ENCODE measurements around the gene EEF1AKMT3.
"Not testable (repeated sequence)": the region's sequence is repeated elsewhere in the genome, so short reads cannot be mapped to it uniquely, and the experiment has no call there.

EEF1AKMT3 gene

DNA sequence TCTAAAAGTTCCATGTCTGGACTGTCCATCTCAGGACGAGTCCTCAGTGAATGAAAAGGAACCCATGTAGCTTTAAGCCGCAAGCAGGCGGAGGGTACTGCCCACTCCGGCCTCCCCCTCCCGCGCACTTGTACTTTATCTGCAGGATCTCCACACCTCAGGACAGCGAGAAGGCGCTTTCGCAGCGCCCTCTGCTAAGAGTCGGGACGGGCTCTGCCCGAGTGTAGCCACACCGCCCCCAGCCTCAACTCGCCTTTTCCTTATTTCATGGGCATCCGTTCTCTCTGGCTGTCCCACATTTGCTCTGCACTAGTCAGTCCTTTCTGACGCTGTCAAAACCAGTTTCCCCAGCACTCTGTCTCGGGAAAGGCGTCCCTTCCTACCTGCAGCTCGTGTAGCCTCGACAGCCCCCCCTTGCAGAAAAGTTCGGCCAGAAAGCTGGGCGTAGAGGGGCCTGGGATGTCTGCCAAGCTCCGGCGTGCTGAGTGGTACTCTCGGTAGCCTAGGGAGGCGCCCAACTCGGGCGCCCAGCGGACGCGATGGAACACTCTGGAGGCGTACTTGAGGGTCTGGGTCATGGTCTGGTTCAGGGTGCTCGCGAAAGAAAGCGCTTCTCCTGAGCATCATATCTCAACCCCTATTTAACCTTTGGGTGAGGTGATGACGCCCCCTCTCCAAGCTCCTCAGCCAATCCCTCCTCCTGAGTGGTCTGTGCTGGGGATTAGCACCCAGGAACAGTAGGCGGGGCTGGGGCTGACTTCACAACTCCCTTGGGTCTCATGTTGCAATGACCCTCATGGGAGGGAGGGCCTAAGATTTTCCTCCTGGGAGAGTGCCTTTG lies 5.7 kb upstream of the EEF1AKMT3 start, which contains the start of gene CYP27B1:
Gene CYP27B1 (minus strand): TSS at position 615 of the 841 bp plus-strand sequence. CDS start 37 bp downstream, at position 578.
- DNase-seq = no peak

DNA sequence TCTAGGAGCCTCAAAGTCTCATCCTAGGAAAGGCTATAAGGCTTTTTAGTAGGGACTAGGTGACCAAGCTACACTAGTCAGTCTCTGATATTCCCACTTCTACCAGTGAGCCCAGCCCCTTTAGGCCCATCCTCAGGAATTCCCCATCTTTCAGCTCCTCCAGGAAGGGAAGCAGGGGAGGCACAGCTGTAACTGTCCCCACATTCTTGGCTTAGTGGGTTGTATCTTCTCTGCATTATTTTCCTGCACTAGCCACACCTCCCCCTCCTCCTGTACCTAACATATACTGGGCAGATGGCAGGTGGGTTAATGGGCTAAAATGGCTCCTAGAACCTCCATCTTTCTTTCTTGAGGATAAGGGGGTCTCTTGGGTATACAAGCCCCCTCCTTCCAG lies 5.1 kb upstream of the EEF1AKMT3 start:
- DNase-seq = no peak

DNA sequence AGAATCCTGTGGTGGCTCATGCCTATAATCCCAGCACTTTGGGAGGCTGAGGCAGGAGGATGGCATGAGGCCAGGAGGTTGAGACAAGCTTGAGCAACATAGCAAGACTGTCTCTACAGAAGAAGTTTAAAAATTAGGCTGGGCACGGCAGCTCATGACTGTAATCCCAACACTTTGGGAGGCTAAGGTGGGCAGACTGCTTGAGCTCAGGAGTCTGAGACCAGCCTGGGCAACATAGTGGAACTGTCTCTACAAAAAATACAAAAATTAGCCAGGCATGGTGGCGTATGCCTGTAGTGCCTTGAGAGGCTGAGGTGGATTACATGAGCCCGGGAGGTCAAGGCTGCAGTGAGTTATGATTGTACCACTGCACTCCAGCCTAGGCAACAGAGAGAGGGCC lies 4.5 kb upstream of the EEF1AKMT3 start:
- DNase-seq = no peak

DNA sequence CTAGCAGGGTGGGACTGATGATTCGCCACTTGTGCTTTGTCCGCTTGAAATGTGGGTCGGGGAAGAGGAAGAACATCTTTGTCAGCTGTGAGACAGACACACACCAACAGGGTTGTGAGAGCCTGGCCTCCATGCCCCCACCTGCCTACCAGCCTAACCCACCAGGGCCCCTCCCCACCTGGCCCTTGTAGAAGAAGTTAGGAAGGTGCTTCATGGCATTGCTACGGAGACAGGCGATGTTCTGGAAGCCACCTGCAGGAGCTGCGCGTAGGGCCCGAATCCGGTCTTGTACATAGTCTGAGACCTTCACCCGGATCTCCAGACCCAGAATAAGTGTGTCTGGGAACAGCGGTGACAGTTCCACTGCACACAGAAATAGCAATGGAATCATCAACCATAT lies 2.8 kb upstream of the EEF1AKMT3 start:
- DNase-seq = no peak

DNA sequence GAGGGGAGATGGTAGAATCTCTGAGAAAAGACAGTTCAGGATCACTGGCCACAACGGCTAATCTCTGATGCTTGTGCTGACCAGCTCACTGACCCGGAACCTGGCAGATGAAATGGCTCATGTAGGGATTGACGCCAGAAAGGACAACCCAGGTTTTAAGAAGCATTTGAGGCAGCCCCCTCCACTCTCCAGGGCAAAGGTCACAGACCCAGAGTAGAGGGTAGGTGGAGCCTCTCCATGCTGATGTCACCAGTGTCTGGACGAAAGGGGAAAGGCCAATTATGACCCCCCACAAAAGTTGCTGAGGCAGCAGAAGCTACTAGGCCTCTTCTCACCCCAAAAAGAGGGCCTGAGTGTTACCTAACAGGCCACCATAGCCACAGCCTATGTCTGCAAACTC lies 1.7 kb upstream of the EEF1AKMT3 start:
- DNase-seq = no peak

DNA sequence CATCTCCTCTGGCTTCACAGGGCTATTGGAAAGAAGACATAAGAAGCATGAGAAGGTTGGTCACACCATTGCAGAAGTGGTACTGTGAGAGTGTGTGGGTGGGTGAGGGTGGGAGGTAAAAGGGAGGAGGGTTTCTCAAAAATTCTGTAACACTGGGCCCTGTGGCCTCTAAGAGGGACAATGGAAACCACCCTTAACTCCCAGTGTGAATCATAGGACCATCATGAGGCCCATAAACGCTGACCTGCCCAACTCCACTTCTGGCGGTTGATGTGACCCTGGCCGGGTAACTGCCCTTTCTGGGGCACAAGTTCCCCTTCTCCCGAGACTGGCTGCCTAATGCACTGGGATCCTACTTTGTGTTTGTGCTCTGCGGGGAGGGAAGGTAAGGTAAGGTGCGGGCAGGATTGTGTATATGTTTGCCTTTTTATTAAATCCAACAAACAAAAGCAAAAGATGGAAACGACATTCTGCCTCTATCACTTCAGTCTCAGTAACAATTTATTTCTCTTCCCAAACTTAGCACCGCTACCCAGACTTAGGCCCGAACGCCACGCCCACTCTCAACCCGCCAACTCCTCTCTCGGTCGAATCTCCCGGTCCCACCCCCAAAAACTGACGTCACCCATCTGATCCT lies 1.1 kb upstream of the EEF1AKMT3 start:
- peak; percentile 76 for DNase-seq

DNA sequence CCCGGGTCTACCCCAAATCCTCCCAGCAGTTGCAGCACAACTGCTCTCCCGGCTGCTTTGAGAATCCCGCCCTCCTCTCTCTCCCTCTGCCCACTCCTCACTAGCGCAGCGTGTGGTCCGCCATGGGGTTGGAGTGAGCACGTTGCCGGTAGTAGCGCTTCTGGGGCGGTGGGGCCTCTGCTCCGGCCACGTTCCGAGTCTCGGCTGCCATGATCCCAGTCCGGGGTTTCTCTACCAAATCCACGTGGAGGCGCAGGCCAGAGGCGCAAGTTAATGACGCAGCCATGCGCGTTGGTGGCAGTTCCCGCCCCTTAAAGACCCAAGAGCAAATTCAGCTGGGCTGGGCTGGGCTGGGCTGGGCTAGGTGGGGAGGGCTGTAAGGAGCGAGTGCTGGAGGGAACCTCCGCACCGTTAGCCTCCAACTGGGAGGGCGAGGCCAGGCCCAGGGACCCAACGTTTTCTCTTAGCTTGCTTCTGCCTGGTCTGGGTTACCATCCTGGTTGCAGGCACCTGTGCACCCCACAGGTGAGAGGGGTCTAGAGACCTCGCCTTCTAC lies 463 bp upstream of the EEF1AKMT3 start, which contains the start of gene METTL1:
Gene METTL1 (minus strand): TSS at position 233 of the 556 bp plus-strand sequence. CDS start 22 bp downstream, at position 211.
- DNase-seq = peak; percentile 82

DNA sequence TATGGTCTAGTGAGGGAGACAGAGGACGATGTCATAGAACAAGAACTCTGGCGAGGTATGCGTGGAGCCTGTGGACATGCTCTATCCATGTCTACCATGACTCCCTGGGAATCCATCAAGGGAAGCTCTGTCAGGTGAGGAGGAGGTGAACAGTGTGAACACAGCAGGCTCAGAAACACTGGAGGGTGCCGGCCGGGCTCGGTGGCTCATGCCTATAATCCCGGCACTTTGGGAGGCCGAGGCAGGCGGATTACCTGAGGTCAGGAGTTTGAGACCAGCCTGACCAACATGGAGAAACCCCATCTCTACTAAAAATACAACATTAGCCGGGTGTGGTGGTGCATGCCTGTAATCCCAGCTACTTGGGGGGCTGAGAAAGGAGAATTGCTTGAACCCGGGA lies 2.2 kb downstream of the EEF1AKMT3 start:
- DNase-seq = not testable (repeated sequence)

DNA sequence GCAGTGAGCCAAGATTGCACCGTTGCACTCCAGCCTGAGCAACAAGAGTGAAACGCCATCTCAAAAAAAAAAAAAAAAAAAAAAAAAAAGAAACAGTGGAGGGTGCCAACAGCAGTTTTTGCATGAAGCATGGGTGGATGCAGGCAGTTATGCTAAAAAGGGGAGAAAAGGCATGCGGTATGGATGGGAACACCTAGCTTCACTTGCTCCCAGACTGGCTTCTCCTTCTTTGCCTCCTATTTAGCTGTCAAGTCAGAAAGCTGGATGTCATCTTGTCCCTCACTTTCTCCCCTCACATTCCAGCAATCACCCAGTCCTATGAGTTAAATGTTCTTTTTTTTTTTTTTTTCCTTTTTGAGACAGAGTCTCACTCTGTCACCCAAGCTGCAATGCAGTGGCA lies 2.6 kb downstream of the EEF1AKMT3 start:
- no peak for DNase-seq

DNA sequence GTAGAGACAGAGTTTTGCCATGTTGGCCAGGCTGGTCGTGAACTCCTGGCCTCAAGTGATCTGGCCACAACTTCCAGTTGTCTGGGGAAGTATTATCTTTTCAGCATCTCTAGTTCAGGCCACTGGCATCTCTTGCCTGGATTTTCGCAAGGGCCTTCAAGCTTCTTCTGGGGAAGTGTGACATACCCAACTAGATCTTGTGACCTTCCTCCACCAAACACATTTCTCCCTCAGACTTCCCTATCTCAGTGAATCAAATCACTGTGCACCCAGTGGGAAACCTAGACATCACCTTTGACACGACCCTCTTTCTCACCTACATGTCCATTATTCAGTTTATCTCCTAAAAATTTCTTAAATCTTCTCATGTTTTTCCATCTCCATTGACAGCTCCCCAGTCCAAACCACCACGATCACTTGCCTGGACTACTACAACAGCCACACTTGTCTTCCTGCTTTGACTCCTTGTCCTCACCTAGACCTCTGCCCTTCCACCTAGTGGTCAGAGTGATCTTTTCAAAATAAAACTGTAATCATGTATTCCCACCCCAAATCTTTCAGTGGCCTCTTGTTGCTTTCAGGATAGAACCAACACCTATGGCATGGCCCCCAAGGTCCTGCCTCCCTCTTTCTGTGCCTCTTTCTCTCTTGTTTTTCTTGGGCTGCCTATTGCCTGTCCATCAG lies 3.3 kb downstream of the EEF1AKMT3 start:
- no peak for DNase-seq

DNA sequence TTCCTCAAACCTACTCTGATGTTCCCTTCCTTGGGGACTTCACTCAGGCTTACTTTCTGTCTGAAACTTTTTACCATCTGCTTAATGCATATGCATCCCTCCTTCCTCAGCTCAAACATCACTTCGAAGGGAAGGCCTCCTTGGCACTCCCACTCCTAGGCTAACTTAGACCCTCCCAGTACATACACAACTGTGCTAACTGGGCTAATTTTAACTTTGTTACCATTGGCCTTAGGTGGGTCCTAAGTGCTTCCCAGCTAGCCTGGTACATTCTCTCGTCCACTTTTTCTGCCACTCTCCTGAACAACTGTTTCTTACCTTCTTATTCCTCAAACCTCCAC lies 3.8 kb downstream of the EEF1AKMT3 start:
- no peak for DNase-seq

DNA sequence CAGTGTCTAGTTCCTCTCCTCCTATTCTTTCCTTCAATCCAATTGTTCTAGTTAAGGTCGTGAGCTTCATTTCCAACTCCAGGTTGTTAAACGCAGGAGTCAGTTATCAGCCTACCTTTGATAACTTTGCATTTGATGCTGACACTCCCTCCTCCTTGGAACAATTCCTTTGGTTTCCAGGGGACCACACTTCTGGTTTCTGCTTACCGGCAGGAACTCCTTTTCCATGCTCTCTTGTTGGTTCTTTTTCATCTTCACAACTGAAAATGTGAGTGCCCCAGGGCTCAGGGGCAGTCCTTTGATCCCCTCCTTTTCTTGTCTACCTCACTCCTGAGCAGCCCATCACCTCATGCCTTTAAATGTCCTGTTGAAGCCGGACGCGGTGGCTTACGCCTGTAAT lies 5.0 kb downstream of the EEF1AKMT3 start:
- no peak for DNase-seq

DNA sequence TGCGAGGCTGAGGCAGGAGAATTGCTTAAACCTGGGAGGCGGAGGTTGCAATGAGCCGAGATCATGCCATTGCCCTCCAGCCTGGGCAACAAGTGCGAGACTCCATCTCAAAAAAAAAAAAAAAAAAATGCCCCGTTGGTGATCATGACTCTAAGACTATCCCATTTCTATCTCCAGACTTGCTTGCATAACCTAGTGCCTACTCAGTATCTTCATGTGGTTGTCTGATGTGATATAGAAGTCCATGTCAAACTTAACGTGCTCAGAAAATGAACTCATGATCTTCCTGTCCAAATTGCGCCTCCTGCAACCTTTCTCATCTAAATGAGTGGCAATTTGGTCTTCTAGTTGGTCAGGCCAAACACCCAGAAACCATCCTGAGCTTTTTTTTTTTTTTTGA lies 5.5 kb downstream of the EEF1AKMT3 start:
- DNase-seq = no peak

DNA sequence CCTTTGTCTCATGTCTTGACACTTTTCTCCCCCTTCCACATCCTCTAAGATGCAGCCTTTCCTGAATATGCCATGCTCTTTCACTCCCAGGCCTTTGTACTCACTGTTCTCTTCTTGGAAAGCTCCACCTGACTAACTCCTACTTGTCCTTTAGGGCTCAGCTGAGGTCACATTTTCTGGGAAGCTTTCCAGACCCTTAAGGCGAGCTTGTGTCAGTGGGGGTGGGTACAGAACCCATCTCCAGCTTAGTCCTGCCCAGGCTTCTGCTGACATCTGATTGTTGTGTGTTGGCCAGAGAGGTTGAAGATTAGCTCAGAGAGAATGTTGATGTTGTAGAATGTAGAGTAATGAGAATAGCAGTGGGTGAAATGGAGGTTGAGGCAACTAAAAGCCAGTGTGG lies 7.3 kb downstream of the EEF1AKMT3 start:
- DNase-seq = no peak

DNA sequence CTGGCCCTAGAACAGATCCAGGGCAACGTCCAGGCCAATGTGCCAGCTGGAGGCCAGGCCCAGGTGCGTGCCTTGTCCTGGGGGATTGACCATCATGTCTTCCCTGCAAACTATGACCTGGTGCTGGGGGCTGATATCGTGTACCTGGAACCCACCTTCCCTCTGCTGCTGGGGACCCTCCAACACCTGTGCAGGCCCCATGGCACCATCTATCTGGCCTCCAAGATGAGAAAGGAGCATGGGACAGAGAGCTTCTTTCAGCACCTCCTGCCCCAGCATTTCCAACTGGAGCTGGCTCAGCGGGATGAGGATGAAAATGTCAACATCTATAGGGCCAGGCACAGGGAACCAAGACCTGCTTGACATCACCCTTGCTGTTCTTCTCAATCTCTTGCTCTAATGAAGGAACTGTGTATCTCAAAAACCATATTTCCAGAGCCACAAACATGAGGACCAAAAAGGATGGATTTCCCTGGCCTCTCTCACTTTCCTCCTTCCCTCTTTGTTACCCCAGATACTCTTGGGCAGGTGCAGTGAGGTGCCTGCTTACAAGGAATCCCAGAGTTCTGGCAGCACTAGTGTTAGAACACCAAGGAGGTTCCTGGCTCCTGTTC lies 8.0 kb downstream of the EEF1AKMT3 start:
- no peak for DNase-seq

DNA sequence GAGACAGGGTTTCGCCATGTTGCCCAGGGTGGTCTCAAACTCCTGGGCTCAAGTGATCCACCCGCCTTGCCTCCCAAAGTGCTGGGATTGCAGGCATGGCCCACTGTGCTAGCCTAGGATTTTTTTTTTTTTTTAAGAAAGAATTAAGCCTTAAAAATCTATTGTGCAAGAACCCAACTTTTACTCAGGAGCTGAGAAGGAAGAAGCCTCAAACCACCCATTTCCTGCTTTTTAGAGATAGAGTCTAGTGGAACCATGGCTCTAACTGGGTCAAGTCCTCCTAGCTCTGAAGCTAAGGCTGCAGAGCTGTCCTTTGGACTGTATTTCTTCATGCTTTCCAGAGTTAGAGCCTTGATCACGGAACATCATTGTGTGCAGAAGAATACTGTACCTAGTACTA lies 8.8 kb downstream of the EEF1AKMT3 start:
- peak; percentile 11 for DNase-seq

DNA sequence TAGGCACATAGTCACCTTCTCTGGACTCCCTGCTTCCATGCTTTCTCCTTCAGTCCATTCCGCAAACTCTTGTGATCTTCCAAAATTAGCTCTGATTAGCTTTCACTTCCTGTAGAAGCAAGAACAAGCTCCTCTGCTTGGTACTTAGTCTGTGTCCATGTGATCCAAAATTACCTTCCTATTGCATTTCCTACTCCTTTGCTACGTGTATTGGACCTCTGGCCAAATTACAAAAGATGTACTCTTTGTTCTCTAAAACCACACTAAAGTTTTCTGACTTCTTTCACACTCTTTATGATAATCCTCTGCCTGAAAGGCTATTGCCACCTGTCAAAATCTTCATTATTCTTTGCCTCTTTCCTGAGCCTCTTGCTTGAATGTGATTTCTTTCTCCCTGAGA lies 9.4 kb downstream of the EEF1AKMT3 start:
- no peak for DNase-seq

DNA sequence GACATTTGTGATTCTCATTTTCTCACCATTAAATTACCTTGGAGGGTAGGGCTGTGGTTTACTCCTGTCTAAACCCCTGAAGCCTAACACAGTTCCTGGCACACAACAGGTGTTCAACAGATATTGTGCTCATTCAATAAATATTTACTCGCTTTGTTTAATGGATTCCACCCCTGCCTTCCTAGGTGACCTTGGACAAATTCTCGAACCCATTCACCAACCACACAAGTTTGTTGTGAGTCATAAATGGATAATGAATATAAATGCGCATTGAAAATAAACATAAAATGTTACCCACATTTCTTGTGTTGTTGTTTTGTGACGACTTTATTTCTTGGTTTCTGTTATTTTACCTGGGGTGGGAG lies 9.8 kb downstream of the EEF1AKMT3 start:
- DNase-seq = no peak

DNA sequence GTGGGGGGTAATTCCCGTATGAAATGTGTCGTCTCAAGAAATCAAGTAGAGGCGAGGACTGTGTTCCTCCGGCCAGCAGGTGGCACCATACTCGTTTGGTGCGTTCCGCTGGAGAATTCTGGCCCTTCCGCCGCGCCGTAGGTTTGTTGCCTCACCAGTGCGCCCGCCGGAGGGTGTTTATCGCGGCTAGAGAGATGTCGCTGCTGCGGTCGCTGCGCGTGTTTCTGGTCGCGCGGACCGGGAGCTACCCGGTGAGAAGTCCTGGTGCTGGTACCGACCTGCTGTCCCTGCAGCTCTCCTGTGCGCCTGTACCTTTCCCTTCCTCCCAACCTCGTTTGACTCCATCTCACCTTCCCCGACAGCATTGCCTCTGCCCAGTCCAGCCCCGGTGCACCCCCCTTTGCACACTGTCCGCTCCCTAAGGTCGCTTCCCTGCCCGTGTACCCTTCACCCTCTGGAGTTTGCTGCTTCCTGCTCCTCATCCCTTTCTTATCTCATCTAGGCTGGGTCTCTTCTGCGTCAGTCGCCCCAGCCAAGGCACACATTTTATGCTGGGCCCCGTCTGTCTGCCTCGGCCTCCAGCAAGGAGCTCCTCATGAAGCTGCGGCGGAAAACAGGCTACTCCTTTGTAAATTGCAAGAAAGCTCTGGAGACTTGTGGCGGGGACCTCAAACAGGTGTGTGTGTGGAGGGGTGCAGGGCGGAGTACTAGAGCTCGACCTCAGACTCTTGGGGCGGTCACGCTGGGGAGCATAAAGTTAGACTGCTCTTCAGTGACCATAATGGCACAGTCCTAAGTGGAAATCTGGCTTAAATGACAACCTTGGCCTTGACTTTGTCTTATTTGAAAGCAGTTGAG lies 10.4 kb downstream of the EEF1AKMT3 start, which contains the start of gene TSFM:
Gene TSFM (plus strand): TSS at position 180 of the 858 bp plus-strand sequence. CDS start 15 bp downstream, at position 195.
- peak; percentile 54 for DNase-seq

DNA sequence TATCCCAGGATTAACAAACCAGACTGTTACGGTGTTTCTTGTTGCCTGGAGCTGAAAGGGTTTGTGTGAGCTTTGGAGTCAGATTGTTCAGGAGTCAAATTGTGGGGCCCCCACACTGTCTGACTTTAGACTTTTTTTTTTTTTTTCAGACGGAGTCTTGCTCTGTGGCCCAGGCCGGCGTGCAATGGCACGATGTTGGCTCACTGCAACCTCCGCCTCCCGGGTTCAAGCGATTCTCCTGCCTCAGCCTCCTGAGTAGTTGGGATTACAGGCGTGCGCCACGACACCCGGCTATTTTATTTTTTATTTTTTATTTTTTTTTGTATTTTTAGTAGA lies 11.0 kb downstream of the EEF1AKMT3 start:
- no peak for DNase-seq

DNA sequence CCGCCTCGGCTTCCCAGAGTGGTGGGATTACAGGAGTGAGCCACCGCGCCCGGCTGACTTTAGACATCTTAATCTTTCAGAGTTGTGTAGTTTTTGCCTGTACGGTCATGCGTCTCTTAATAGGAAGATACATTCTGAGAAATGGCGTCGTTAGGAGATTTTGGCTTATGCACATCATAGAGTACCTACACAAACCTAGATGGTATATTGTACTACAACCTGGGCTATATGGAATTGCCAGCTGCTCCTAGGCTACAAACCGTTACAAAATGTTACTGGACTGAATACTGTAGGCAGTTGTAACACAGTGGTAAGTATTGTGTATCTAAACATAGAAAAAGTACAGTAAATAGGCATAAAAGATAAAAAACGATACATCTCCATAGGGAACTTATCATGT lies 11.4 kb downstream of the EEF1AKMT3 start:
- DNase-seq = no peak

DNA sequence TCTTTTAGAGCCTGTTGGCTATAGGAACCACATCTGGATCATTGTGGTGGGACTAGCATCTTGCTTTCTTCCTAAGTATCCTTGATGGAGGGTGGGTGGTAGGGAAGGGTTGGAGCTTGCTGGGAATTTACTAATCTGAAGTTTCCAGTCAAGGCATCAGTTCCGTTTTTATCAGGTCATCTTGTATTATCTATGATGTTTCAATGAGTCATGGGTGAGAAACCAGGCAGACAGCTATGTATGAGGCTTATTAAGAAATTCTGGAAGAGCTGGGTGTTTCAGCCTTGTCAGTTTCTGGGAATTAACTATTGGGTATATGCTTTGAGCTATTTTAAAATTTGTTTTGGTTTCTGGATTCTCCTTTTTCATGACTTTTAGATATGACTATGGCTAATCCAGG lies 21.5 kb downstream of the EEF1AKMT3 start:
- DNase-seq = no peak
